GM06990 (cell line): ENCODE data around the gene MORC4.
"Not testable (repeated sequence)": the region's sequence is repeated elsewhere in the genome, so short reads cannot be mapped to it uniquely, and the experiment has no call there.

ENCODE experiments used
- DNase-seq: peaks from one replicate; pipeline ENCODE4 v3.0.0-alpha.2; 2011; ENCODE audit not compliant: insufficient read length; ENCODE audit errors: extremely low read depth
- H3K27me3 ChIP-seq: replicated peaks from 2 replicates; pipeline ENCODE4 v1.6.0; 2011; ENCODE audit warnings: low read length; ENCODE audit not compliant: control insufficient read depth, insufficient read depth
- H3K36me3 ChIP-seq: 2 replicates; pipeline ENCODE4 v1.5.1; 2011; ENCODE audit warnings: low read length; ENCODE audit not compliant: control insufficient read depth, insufficient read depth
- H3K4me3 ChIP-seq: replicated peaks from 2 replicates; pipeline ENCODE4 v1.5.1; 2011; ENCODE audit warnings: low read depth, mild to moderate bottlenecking, control low read depth, low read length
- TF ChIP-seq, protein P1 (sequence below): IDR thresholded peaks from 2 replicates; pipeline ENCODE4 v1.5.1; 2011; ENCODE audit warnings: low read length, control low read depth, mild to moderate bottlenecking, inconsistent platforms; ENCODE audit not compliant: insufficient read depth, poor library complexity, severe bottlenecking

MORC4 gene

DNA sequence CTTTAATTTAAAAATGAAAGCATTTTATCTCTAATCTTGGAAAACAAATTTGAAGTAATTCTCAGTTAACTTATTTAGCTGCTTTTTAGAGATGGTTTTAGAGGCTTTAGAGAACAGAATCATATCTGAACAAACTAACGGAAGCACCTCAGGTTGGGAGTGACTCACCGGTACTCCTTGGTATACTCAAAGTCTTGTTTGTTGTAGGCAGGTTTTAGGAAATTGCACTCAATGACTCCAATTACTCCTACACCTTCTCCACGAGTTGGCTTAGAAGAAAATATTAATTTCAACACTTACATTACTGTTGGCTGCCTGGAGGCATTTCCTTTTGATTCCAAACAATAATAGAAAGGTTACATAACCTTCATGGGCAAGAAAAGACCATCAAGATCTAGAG lies 23.6 kb downstream of the MORC4 start:
- no peaks in the 10 kb centered on the region for H3K27me3 ChIP-seq
- TF ChIP-seq, protein P1, sequence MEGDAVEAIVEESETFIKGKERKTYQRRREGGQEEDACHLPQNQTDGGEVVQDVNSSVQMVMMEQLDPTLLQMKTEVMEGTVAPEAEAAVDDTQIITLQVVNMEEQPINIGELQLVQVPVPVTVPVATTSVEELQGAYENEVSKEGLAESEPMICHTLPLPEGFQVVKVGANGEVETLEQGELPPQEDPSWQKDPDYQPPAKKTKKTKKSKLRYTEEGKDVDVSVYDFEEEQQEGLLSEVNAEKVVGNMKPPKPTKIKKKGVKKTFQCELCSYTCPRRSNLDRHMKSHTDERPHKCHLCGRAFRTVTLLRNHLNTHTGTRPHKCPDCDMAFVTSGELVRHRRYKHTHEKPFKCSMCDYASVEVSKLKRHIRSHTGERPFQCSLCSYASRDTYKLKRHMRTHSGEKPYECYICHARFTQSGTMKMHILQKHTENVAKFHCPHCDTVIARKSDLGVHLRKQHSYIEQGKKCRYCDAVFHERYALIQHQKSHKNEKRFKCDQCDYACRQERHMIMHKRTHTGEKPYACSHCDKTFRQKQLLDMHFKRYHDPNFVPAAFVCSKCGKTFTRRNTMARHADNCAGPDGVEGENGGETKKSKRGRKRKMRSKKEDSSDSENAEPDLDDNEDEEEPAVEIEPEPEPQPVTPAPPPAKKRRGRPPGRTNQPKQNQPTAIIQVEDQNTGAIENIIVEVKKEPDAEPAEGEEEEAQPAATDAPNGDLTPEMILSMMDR, result no peak
- DNase-seq, result no peak
- H3K36me3 ChIP-seq, result no peaks in the 10 kb centered on the region
- H3K4me3 ChIP-seq, result no peak overlapping the region

DNA sequence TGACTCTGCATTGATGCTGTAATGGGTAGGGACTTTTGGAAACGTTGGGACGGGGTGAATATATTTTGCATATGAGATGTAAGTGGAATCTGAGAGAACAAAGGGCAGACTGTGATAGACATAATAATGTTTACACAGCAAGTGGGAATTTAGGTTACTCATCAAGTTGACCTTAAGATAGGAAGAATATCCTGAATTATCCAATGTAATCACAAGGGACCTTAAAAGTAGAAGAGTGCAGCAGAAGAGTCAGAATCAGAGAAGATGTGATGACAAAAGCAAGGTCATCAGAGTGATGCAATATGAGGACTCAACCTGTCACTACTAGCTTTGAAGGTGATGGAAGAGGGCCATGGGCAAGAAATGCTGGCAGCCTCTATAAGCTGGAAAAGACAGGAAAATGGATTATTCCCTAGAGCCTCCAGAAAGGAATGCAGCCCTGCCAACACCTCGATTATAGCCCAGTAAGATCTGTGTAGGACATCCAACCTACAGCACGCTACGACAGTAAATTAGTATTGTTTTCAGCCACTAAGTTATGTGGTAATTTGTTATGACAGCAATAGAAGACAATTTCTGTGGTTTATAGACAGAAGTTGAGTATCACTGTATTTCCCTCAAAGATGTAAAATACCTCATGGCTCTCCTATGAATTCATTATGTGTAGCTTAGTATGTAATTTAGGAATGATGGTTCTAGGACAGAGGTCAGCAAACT lies 26.4 kb downstream of the MORC4 start:
- TF ChIP-seq, protein P1, result no peak
- H3K4me3 ChIP-seq, result no peak overlapping the region
- DNase-seq, result no peak
- H3K36me3 ChIP-seq, result no peaks in the 10 kb centered on the region
- H3K27me3 ChIP-seq, result no peaks in the 10 kb centered on the region

DNA sequence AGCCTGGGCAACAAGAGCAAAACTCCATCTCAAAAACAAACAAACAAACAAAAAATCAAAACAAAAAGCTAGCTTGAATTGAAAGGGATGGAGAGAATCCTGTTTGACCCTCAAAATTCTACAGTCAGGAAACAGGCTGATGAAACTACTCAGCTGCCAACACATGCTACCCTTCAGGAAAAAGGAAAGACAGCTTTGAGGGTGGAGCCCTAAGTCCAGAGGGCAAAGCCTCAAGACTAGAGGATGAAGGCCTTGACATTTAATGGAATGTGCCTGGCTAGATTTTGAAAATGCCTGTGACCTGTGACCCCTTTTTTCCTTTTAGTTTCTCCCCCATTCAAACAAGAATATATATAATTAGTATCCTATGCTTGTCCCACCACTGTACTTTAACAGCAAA lies 27.1 kb downstream of the MORC4 start:
- no peak for DNase-seq
- Histone ChIP-seq H3K36me3 (no peaks in the 10 kb centered on the region), H3K4me3 (no peak overlapping the region), H3K27me3 (no peaks in the 10 kb centered on the region)
- TF ChIP-seq, protein P1, result no peak

DNA sequence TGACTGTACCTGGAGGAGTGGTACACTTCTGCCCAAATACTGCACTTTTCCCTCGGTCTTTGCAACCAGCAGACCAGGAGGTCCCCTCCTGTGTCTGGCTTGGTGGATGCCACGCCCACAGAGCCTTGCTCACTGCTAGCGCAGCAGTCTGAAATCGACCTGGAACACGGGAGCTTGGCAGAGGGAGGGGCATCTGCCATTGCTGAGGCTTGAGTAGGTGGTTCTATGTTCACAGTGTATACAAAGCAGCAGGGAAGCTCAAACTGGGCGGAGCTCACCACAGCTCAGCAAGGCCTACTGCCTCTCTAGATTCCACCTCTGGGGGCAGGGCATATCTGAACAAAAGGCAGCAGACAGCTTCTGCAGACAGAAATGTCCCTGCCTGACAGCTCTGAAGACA lies 33.5 kb downstream of the MORC4 start:
- not testable (repeated sequence) for DNase-seq, H3K36me3 ChIP-seq, H3K4me3 ChIP-seq

DNA sequence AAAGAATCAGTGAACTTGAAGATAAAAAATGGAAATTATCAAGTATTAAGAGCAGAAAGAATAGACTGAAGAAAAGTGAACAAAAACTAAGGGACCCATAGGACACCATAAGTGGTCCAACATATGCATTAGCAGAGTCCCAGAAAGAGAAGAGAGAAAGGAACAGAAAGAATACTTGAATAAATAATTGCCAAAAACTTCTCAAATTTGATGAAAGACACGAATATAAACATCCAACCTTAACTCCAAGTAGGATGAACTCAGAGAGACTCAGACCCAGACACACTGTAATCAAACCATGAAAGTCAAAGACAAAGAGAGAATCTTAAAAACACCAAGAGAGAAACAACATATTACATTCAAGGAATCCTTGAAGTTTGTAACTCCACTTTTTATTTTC lies 35.7 kb downstream of the MORC4 start:
- H3K27me3 ChIP-seq, result no peaks in the 10 kb centered on the region
- no peaks in the 10 kb centered on the region for H3K36me3 ChIP-seq
- no peak for DNase-seq
- TF ChIP-seq, protein P1, result no peak
- no peak overlapping the region for H3K4me3 ChIP-seq

More for the DNA sequence above, 33.5 kb downstream of the MORC4 start:
- not testable (repeated sequence) for H3K27me3 ChIP-seq

DNA sequence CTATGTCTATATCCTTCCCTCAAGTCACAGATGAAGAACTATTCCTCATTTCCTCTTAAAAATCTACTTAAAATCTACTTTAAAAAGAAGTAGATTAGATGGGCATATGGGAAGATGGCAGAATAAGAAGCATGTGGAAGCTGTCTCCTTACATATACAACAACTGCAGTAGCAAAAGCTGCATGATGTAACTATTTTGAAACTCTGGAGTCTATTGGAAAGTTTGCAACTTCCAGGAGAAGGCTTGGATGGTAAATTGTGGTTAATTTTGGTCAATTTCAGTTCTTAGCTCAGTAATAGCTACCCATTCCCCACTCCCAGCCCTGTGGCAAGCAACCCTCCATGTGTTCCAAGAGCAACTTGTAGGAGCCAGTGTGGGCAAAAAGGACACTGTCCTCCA lies 36.9 kb downstream of the MORC4 start:
- DNase-seq, result no peak
- Histone ChIP-seq H3K4me3 (no peak overlapping the region), H3K36me3 (no peaks in the 10 kb centered on the region), H3K27me3 (no peaks in the 10 kb centered on the region)
- TF ChIP-seq, protein P1, result no peak
